Astrocyte (in vitro differentiated cells and primary cell): ENCODE results near the gene TMEM259.

Experiments used
- EZH2 ChIP-seq: IDR thresholded peaks from 2 replicates; pipeline ENCODE4 v1.6.1; 2012; ENCODE audit warnings: mild to moderate bottlenecking, low read length, inconsistent platforms; ENCODE audit not compliant: insufficient read depth
- TF ChIP-seq, protein P1 (sequence below): IDR thresholded peaks from 2 replicates; pipeline ENCODE4 v1.5.1; 2011; ENCODE audit warnings: low read depth, mild to moderate bottlenecking, inconsistent platforms, low read length, moderate library complexity; ENCODE audit not compliant: insufficient read depth

DNA sequence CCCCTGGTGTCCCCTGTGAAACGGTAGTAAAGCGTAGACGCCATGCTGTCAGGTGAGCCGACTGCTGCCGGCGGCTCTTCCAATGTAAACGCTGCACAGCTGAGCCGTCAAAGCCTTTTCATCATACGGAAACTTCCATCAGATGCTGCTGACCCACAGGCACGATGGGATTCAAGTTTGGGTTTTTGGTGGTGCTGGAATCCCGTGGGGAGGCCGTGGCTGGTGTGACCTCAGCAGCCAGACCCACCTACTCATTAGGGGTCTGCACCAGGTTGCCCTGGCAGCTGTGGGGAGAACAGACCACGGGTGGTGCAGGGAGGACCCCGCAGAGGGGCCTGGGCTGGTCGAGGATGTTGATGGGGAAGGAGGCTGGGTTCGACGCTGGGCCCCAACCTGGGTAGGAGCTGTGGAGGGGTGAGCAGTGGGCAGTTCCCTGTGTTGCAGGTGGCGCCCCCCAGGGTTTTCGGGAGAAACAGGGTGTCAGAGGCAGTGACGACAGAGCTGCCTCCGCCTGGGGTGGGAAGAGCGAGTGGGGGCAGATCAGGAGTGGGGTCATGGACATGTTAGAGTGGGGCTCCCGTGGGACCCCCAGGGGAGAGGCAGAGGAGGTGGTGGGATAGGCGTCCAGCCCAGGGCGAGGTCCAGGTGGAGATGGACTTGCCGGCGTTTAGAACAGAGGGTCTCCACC is 14.1 kb downstream of the TMEM259 start:
- TF ChIP-seq, protein P1, sequence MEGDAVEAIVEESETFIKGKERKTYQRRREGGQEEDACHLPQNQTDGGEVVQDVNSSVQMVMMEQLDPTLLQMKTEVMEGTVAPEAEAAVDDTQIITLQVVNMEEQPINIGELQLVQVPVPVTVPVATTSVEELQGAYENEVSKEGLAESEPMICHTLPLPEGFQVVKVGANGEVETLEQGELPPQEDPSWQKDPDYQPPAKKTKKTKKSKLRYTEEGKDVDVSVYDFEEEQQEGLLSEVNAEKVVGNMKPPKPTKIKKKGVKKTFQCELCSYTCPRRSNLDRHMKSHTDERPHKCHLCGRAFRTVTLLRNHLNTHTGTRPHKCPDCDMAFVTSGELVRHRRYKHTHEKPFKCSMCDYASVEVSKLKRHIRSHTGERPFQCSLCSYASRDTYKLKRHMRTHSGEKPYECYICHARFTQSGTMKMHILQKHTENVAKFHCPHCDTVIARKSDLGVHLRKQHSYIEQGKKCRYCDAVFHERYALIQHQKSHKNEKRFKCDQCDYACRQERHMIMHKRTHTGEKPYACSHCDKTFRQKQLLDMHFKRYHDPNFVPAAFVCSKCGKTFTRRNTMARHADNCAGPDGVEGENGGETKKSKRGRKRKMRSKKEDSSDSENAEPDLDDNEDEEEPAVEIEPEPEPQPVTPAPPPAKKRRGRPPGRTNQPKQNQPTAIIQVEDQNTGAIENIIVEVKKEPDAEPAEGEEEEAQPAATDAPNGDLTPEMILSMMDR: no peak
- no peak for TF ChIP-seq EZH2
